HEK293 (cell line): ENCODE results near the gene MTMR1.

Experiments used
- PRDM1 ChIP-seq: fragments of 450-650 bp; formaldehyde crosslinking; IDR thresholded peaks from 2 replicates; pipeline ENCODE4; 2016; ENCODE audit warnings: missing biosample characterization, missing genetic modification characterization
- ZBTB21 ChIP-seq: fragments of 450-650 bp; formaldehyde crosslinking; IDR thresholded peaks from 2 replicates; pipeline ENCODE4 v1.5.1; 2017; ENCODE audit warnings: missing biosample characterization, missing genetic modification characterization
- ZNF10 ChIP-seq: fragments of 450-650 bp; formaldehyde crosslinking; IDR thresholded peaks from 2 replicates; pipeline ENCODE4 v1.5.1; 2017; ENCODE audit warnings: missing biosample characterization, missing genetic modification characterization
- ZNF274 ChIP-seq, 2 experiments: fragments of 200-500 bp in 1 of 2; fragments of 450-650 bp in 1 of 2; sonication (Bioruptor generic) in 1 of 2; formaldehyde crosslinking in 1 of 2; IDR thresholded peaks; 2 replicates each; pipeline versions ENCODE4 v1.5.1 to v1.6.1; 2014 to 2016; ENCODE audit warnings: borderline replicate concordance in 1 of 2, inconsistent platforms in 1 of 2, low read length in 1 of 2, missing biosample characterization in 1 of 2, missing genetic modification characterization in 1 of 2
- ZNF585B ChIP-seq: fragments of 450-650 bp; formaldehyde crosslinking; IDR thresholded peaks from 2 replicates; pipeline ENCODE4 v1.5.1; 2016; ENCODE audit warnings: missing biosample characterization, missing genetic modification characterization
- ZNF654 ChIP-seq: fragments of 450-650 bp; formaldehyde crosslinking; IDR thresholded peaks from 2 replicates; pipeline ENCODE4 v1.5.1; 2016; ENCODE audit warnings: low read depth, missing biosample characterization, missing genetic modification characterization
- ZNF664 ChIP-seq: fragments of 450-650 bp; formaldehyde crosslinking; IDR thresholded peaks from 2 replicates; pipeline ENCODE4 v1.5.1; 2016; ENCODE audit warnings: missing biosample characterization, missing genetic modification characterization
- ZNF670 ChIP-seq: fragments of 450-650 bp; formaldehyde crosslinking; IDR thresholded peaks from 2 replicates; pipeline ENCODE4 v1.5.1; 2016; ENCODE audit warnings: missing biosample characterization, missing genetic modification characterization, low read depth
- TF ChIP-seq, protein P1 (sequence below): sonication (generic); formaldehyde crosslinking; IDR thresholded peaks from 2 replicates; pipeline ENCODE4 v1.8.1; 2022; ENCODE audit warnings: mild to moderate bottlenecking, moderate library complexity, missing genetic modification reagents
- TF ChIP-seq, protein P2 (sequence below): fragments of 450-650 bp; formaldehyde crosslinking; IDR thresholded peaks from 2 replicates; pipeline ENCODE4 v1.5.1; 2016; ENCODE audit warnings: missing biosample characterization, missing genetic modification characterization
- TF ChIP-seq, protein P3 (sequence below): fragments of 450-650 bp; formaldehyde crosslinking; IDR thresholded peaks from 2 replicates; pipeline ENCODE4 v1.5.1; 2016; ENCODE audit warnings: missing biosample characterization, missing genetic modification characterization
- TF ChIP-seq, protein P4 (sequence below): fragments of 450-650 bp; IDR thresholded peaks from 2 replicates; pipeline ENCODE4 v1.5.1; 2018; ENCODE audit warnings: missing biosample characterization, mild to moderate bottlenecking, missing genetic modification characterization
- TF ChIP-seq, protein P5 (sequence below): fragments of 450-650 bp; formaldehyde crosslinking; IDR thresholded peaks from 2 replicates; pipeline ENCODE4 v1.5.1; 2016; ENCODE audit warnings: missing biosample characterization, missing genetic modification characterization

DNA sequence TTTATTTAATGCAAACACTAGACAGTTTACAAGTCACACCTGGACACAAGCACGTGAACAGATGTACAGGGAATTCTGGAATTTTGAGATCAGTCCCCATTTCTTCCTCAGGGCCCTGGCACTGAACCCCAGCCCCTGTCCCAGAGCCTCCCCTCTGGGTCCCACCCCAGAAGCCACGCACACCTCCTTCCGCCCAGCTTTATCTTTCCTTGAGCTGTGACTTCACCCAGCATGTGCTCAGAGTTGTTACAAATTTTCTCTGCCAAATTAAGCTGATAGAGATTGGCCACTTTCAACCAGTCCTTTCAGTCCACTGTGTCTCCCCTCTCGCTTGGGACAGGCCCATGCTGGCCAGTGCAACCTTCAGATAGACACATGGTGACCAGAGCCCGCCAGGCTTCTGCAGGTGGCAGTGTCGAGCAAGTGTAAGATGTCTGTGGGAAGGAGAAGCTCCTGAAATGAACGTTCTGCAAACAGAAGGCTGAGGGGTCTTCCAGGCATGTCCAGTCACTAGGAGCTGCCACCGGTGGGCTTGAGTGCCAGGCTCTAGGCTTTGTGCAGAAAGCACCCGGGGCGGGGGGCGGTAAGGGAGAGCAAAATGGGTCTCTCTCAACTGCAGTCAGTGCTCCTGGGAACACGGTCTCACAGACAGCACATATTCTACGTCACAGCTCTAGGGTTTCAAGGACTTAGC, 73.3 kb downstream of the MTMR1 start:
- TF ChIP-seq, protein P1, sequence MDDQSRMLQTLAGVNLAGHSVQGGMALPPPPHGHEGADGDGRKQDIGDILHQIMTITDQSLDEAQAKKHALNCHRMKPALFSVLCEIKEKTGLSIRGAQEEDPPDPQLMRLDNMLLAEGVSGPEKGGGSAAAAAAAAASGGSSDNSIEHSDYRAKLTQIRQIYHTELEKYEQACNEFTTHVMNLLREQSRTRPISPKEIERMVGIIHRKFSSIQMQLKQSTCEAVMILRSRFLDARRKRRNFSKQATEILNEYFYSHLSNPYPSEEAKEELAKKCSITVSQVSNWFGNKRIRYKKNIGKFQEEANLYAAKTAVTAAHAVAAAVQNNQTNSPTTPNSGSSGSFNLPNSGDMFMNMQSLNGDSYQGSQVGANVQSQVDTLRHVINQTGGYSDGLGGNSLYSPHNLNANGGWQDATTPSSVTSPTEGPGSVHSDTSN (CRISPR knock-in tag): no peak
- TF ChIP-seq ZNF654 (tag by site-specific recombination): no peak
- no peak for TF ChIP-seq ZNF664 (tag by site-specific recombination)
- no peak for TF ChIP-seq ZNF670 (tag by site-specific recombination)
- no peak for TF ChIP-seq ZNF585B (tag by site-specific recombination)
- no peak for TF ChIP-seq ZNF274 (IDR thresholded peaks at IDR 0.05; ENCODE audit: low read length)
- TF ChIP-seq ZNF274 (tag by site-specific recombination; IDR thresholded peaks at IDR 0.05; ENCODE audit: borderline replicate concordance): no peak
- TF ChIP-seq, protein P2, sequence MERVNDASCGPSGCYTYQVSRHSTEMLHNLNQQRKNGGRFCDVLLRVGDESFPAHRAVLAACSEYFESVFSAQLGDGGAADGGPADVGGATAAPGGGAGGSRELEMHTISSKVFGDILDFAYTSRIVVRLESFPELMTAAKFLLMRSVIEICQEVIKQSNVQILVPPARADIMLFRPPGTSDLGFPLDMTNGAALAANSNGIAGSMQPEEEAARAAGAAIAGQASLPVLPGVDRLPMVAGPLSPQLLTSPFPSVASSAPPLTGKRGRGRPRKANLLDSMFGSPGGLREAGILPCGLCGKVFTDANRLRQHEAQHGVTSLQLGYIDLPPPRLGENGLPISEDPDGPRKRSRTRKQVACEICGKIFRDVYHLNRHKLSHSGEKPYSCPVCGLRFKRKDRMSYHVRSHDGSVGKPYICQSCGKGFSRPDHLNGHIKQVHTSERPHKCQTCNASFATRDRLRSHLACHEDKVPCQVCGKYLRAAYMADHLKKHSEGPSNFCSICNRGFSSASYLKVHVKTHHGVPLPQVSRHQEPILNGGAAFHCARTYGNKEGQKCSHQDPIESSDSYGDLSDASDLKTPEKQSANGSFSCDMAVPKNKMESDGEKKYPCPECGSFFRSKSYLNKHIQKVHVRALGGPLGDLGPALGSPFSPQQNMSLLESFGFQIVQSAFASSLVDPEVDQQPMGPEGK (tag by site-specific recombination): no peak
- TF ChIP-seq ZNF10: no peak
- TF ChIP-seq, protein P3, sequence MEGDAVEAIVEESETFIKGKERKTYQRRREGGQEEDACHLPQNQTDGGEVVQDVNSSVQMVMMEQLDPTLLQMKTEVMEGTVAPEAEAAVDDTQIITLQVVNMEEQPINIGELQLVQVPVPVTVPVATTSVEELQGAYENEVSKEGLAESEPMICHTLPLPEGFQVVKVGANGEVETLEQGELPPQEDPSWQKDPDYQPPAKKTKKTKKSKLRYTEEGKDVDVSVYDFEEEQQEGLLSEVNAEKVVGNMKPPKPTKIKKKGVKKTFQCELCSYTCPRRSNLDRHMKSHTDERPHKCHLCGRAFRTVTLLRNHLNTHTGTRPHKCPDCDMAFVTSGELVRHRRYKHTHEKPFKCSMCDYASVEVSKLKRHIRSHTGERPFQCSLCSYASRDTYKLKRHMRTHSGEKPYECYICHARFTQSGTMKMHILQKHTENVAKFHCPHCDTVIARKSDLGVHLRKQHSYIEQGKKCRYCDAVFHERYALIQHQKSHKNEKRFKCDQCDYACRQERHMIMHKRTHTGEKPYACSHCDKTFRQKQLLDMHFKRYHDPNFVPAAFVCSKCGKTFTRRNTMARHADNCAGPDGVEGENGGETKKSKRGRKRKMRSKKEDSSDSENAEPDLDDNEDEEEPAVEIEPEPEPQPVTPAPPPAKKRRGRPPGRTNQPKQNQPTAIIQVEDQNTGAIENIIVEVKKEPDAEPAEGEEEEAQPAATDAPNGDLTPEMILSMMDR (tag by site-specific recombination): no peak
- TF ChIP-seq, protein P4, sequence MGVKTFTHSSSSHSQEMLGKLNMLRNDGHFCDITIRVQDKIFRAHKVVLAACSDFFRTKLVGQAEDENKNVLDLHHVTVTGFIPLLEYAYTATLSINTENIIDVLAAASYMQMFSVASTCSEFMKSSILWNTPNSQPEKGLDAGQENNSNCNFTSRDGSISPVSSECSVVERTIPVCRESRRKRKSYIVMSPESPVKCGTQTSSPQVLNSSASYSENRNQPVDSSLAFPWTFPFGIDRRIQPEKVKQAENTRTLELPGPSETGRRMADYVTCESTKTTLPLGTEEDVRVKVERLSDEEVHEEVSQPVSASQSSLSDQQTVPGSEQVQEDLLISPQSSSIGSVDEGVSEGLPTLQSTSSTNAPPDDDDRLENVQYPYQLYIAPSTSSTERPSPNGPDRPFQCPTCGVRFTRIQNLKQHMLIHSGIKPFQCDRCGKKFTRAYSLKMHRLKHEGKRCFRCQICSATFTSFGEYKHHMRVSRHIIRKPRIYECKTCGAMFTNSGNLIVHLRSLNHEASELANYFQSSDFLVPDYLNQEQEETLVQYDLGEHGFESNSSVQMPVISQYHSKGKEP (tag by site-specific recombination): no peak
- no peak for TF ChIP-seq ZBTB21 (tag by site-specific recombination)
- TF ChIP-seq, protein P5, sequence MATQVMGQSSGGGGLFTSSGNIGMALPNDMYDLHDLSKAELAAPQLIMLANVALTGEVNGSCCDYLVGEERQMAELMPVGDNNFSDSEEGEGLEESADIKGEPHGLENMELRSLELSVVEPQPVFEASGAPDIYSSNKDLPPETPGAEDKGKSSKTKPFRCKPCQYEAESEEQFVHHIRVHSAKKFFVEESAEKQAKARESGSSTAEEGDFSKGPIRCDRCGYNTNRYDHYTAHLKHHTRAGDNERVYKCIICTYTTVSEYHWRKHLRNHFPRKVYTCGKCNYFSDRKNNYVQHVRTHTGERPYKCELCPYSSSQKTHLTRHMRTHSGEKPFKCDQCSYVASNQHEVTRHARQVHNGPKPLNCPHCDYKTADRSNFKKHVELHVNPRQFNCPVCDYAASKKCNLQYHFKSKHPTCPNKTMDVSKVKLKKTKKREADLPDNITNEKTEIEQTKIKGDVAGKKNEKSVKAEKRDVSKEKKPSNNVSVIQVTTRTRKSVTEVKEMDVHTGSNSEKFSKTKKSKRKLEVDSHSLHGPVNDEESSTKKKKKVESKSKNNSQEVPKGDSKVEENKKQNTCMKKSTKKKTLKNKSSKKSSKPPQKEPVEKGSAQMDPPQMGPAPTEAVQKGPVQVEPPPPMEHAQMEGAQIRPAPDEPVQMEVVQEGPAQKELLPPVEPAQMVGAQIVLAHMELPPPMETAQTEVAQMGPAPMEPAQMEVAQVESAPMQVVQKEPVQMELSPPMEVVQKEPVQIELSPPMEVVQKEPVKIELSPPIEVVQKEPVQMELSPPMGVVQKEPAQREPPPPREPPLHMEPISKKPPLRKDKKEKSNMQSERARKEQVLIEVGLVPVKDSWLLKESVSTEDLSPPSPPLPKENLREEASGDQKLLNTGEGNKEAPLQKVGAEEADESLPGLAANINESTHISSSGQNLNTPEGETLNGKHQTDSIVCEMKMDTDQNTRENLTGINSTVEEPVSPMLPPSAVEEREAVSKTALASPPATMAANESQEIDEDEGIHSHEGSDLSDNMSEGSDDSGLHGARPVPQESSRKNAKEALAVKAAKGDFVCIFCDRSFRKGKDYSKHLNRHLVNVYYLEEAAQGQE (tag by site-specific recombination): no peak
- no peak for TF ChIP-seq PRDM1 (tag by site-specific recombination)
